GM10248 (cell line): ENCODE data around the gene TXLNA.
A peak's percentile ranks its signal among the peaks of the same experiment; 100 is the strongest.

Experiments
- CTCF ChIA-PET: fragments of 300-600 bp; sonication (Branson Sonifier 250); formaldehyde crosslinking; extraction: SDS; loops from one replicate; lab custom pipeline; 2021; ENCODE audit warnings: antibody characterized with exemption; lab: Yijun Ruan, JAX
- POLR2A ChIA-PET: fragments of 350-650 bp; sonication (Branson Sonifier 250); formaldehyde crosslinking; extraction: SDS; loops from one replicate; lab custom pipeline; 2020; ENCODE audit warnings: antibody characterized with exemption; lab: Yijun Ruan, JAX
- DNase-seq: peaks from one replicate; pipeline ENCODE4 v3.0.0; 2012; ENCODE audit errors: extremely low spot score
- TF ChIP-seq, protein P1 (sequence below): IDR thresholded peaks from 2 replicates; pipeline ENCODE4 v1.5.1; 2012; ENCODE audit warnings: mild to moderate bottlenecking, low read depth; ENCODE audit errors: extremely low read depth, missing control alignments, control extremely low read depth

The TXLNA gene

DNA sequence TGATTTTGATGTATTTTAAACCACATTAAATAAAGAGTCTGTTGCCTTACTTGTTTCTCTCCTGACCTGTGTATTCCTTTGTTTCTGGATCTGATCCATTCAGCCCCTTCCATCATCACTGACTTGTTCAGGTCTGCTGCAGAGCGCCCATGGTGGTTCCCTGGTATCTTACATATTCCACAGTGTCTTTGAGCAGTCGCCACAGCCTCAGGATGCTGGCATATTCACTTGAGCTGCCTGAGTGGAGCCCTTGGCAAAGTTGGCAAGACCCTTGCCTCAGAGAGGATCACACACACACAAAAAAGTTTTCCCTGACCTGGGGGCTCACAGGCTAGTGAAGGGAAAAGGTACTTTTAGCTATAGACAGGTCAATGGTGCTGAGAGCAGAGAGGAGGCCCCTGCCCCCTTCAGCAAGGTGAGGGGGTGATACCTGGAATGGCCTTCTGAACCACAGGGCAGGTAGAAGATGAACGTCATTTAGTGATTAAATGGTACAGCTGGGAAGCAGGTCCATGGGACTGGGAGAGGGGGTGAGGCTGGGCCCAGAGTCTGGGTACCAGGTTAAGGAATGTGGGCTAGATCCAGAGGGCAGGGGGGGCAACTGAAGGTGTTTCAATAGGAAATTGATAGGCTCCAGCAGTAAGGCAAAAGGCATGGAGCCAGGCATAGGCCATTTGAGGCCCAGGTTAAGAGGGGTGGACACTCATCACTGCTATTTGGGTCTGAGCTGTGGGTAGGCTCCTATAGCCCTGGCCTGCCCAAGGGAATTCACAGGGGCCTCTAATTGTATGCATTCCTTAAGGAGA, 19.0 kb downstream of the TXLNA start:
- DNase-seq: no peak
- ChIA-PET POLR2A (interaction anchor here (1.1 to 1.7 kb wide), 2 partner anchors 19 to 138 kb away, joined by 4 read pairs; partner anchors contain the start of genes MARCKSL1 and TXLNA), CTCF (interaction anchor here (0.9 to 2.8 kb wide), 9 partner anchors 10 to 215 kb away, joined by 3 to 17 read pairs (median 4); no protein-coding TSS in a partner anchor)
- TF ChIP-seq, protein P1, sequence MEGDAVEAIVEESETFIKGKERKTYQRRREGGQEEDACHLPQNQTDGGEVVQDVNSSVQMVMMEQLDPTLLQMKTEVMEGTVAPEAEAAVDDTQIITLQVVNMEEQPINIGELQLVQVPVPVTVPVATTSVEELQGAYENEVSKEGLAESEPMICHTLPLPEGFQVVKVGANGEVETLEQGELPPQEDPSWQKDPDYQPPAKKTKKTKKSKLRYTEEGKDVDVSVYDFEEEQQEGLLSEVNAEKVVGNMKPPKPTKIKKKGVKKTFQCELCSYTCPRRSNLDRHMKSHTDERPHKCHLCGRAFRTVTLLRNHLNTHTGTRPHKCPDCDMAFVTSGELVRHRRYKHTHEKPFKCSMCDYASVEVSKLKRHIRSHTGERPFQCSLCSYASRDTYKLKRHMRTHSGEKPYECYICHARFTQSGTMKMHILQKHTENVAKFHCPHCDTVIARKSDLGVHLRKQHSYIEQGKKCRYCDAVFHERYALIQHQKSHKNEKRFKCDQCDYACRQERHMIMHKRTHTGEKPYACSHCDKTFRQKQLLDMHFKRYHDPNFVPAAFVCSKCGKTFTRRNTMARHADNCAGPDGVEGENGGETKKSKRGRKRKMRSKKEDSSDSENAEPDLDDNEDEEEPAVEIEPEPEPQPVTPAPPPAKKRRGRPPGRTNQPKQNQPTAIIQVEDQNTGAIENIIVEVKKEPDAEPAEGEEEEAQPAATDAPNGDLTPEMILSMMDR: no peak

GRCh38 chr1:32199043-32199716, 19.7 kb downstream of the TXLNA start:
- CTCF ChIA-PET: interaction anchor here (1.6 to 2.8 kb wide), 4 partner anchors 12 to 50 kb away, joined by 4 to 17 read pairs (median 6); no protein-coding TSS in a partner anchor
- TF ChIP-seq, protein P1: no peak
- POLR2A ChIA-PET: no interaction called here
- DNase-seq: no peak

DNA sequence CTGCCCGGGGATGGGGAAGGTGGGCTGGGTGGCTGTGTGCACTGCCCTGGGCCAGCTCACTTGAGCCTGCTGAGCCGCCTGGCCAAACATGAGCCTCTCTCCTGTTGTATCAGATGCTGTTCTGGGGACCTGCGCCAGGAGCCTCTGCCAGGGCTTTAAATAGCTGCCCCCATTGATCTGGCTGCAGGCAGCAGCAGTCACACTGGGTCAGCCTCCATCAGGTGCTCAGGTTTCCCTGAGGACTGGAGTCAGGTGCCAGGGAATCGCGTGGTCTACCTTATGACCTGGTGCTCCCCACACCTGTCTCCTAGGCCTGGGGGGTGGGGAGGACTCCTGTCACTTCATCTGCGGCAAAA, 20.2 kb downstream of the TXLNA start:
- TF ChIP-seq, protein P1: no peak
- no peak for DNase-seq
- ChIA-PET CTCF (interaction anchor here (1.4 to 2.7 kb wide), 4 partner anchors 11 to 50 kb away, joined by 3 to 6 read pairs (median 4); no protein-coding TSS in a partner anchor), POLR2A (interaction anchor here (1.9 kb wide), 1 partner anchor 20 kb away, joined by 13 read pairs; the partner anchor contains the start of gene TXLNA)

- ChIA-PET CTCF (interaction anchor here (0.8 to 3.3 kb wide), 10 partner anchors 8 to 117 kb away, joined by 3 to 30 read pairs (median 4); partner anchors contain the start of gene TXLNA), POLR2A (interaction anchor here (0.5 to 2.4 kb wide), 7 partner anchors 10 to 194 kb away, joined by 3 to 13 read pairs (median 3); partner anchors contain the start of genes BSDC1, KPNA6, MARCKSL1 and TXLNA)
- DNase-seq: peak; percentile 78
- TF ChIP-seq, protein P1: no peak
These were observed 20.9 kb downstream of the TXLNA start, which contains the start of gene CCDC28B for GRCh38 chr1:32200226-32201010. Gene CCDC28B (plus strand): TSS chr1:32200595. CDS start chr1:32201936, 1,341 bp downstream.

- CTCF ChIA-PET: interaction anchor here (1.3 to 3.3 kb wide), 7 partner anchors 9 to 90 kb away, joined by 3 to 30 read pairs (median 3); partner anchors contain the start of gene TXLNA
- TF ChIP-seq, protein P1: no peak
- DNase-seq: peak; percentile 80
- POLR2A ChIA-PET: interaction anchor here (0.6 to 2.4 kb wide), 5 partner anchors 12 to 135 kb away, joined by 3 to 13 read pairs (median 4); partner anchors contain the start of genes KPNA6, MARCKSL1 and TXLNA
These were observed 21.8 kb downstream of the TXLNA start for GRCh38 chr1:32201011-32201855.
